Measurements from ENCODE around the gene GARRE1.

DNA sequence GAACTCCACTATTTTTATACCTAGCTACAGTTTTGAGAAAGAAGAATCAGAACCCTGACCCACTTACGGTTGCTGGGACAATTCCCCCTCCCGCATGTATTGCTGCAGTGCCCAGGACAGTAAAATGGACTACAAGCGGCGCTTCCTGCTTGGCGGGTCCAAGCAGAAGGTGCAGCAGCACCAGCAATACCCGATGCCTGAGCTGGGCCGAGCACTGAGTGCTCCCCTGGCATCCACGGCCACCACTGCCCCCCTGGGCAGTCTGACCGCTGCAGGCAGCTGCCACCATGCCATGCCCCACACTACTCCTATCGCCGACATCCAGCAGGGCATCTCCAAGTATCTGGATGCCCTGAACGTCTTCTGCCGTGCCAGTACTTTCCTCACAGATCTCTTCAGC lies 46.0 kb downstream of the GARRE1 start:
- TF ChIP-seq, protein P1, sequence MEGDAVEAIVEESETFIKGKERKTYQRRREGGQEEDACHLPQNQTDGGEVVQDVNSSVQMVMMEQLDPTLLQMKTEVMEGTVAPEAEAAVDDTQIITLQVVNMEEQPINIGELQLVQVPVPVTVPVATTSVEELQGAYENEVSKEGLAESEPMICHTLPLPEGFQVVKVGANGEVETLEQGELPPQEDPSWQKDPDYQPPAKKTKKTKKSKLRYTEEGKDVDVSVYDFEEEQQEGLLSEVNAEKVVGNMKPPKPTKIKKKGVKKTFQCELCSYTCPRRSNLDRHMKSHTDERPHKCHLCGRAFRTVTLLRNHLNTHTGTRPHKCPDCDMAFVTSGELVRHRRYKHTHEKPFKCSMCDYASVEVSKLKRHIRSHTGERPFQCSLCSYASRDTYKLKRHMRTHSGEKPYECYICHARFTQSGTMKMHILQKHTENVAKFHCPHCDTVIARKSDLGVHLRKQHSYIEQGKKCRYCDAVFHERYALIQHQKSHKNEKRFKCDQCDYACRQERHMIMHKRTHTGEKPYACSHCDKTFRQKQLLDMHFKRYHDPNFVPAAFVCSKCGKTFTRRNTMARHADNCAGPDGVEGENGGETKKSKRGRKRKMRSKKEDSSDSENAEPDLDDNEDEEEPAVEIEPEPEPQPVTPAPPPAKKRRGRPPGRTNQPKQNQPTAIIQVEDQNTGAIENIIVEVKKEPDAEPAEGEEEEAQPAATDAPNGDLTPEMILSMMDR (IDR thresholded peaks at IDR 0.05; ENCODE audit: insufficient read depth, low read depth, low read length): no peak
- no peak for TF ChIP-seq EZH2 (IDR thresholded peaks at IDR 0.05; ENCODE audit: insufficient read depth, low read length)
